Effector memory CD4-positive, alpha-beta T cell (primary cell): ENCODE data around the gene CARNS1.

Experiments used
- DNase-seq, 3 donors: peaks; one replicate each; pipeline ENCODE4 v3.0.0-alpha.2; 2020
- H3K27ac ChIP-seq: 2 replicates; pipeline ENCODE4 v1.7.0; 2013; ENCODE audit warnings: mild to moderate bottlenecking, low read length, moderate library complexity; ENCODE audit not compliant: insufficient read depth, poor library complexity, severe bottlenecking
- H3K27me3 ChIP-seq: replicated peaks from 2 replicates; pipeline ENCODE4 v1.7.0; 2013; ENCODE audit warnings: mild to moderate bottlenecking, low read length; ENCODE audit not compliant: insufficient read depth, control insufficient read depth, poor library complexity, severe bottlenecking
- H3K36me3 ChIP-seq: 2 replicates; pipeline ENCODE4 v1.7.0; 2013; ENCODE audit warnings: mild to moderate bottlenecking, low read length, moderate library complexity; ENCODE audit not compliant: control insufficient read depth, insufficient read depth
- H3K4me1 ChIP-seq: 2 replicates; pipeline ENCODE4 v1.7.0; 2013; ENCODE audit warnings: low read length, mild to moderate bottlenecking; ENCODE audit not compliant: control insufficient read depth, insufficient read depth, poor library complexity, severe bottlenecking
- H3K4me3 ChIP-seq: 2 replicates; pipeline ENCODE4 v1.7.0; 2013; ENCODE audit warnings: low read length, low read depth, mild to moderate bottlenecking; ENCODE audit not compliant: insufficient read depth, poor library complexity, severe bottlenecking
- H3K9me3 ChIP-seq: 2 replicates; pipeline ENCODE4 v1.7.0; 2013; ENCODE audit warnings: mild to moderate bottlenecking, low read length, moderate library complexity; ENCODE audit not compliant: control insufficient read depth

Gene CARNS1

DNA sequence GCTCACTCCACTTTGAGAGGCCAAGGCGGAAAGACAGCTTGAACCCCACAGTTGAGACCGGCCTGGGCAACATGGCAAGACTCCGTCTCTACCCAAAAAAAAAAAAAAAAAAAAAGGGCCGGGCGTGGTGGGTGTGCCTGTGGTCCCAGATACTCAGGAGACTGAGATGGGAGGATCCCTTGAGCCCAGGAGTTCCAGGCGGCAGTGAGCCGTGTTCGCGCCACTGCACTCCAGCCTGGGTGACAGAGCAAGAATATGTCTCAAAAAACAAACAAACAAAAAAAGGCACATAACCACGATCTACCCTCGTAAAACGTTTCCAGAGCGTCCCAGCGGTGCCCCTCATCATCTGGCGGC, 24.6 kb upstream of the CARNS1 start:
- Histone ChIP-seq H3K4me1 (peaks cover 16% of the 10 kb centered on the region), H3K4me3 (peak overlapping the region; percentile 90)

GRCh38 chr11:67391304-67392182, 23.9 kb upstream of the CARNS1 start, which contains the start of gene RAD9A:
TSS of gene RAD9A (plus strand) at chr11:67391986. CDS start at chr11:67392045, 59 bp downstream.
- peak within 1 kb of the TSS; percentile 79 for H3K27ac ChIP-seq
- peaks cover 11% of the 10 kb centered on the region for H3K36me3 ChIP-seq
- H3K4me3 ChIP-seq: peak within 1 kb of the TSS; percentile 90
- H3K9me3 ChIP-seq: no peaks in the 10 kb centered on the region
- H3K4me1 ChIP-seq: peaks cover 20% of the 10 kb centered on the region
- no peaks in the 10 kb centered on the region for H3K27me3 ChIP-seq
- DNase-seq: peak; percentile 88 to 93 (median 89)

More for the DNA sequence above, 24.6 kb upstream of the CARNS1 start:
- no peak for DNase-seq
- Histone ChIP-seq H3K27ac (peak overlapping the region; percentile 79), H3K9me3 (no peaks in the 10 kb centered on the region), H3K36me3 (peaks cover 6% of the 10 kb centered on the region), H3K27me3 (no peaks in the 10 kb centered on the region)

DNA sequence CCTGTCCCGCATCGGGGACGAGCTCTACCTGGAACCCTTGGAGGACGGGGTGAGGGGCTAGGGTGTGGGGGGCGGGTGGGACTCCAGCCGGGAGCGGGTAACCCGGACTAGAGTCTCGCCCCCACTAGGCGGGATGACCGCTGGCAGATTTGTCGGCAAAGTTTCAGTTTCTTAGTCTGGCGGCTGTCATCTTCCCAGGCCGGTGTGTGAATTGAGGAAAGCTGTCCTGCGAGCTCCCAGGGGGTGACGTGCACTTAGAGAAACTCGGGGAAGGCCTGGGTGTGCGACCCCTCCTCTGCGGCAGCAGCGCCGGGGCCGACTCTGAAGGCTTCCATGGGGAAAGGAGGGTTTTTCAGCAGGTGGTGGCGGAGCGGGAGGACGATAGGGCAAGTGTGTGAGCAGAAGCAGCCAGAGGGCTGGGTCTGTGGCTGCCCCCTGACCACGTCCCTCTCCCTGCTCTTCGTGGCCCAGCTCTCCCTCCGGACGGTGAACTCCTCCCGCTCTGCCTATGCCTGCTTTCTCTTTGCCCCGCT, 23.2 kb upstream of the CARNS1 start:
- Histone ChIP-seq H3K36me3 (peaks cover 13% of the 10 kb centered on the region), H3K27ac (peak overlapping the region; percentile 79), H3K4me1 (peaks cover 27% of the 10 kb centered on the region)

GRCh38 chr11:67393437-67393836, 22.0 kb upstream of the CARNS1 start:
- no peaks in the 10 kb centered on the region for H3K27me3 ChIP-seq
- H3K36me3 ChIP-seq: peaks cover 25% of the 10 kb centered on the region
- H3K9me3 ChIP-seq: no peaks in the 10 kb centered on the region
- H3K27ac ChIP-seq: no peak overlapping the region
- no peak for DNase-seq
- H3K4me3 ChIP-seq: no peak overlapping the region
- peaks cover 38% of the 10 kb centered on the region for H3K4me1 ChIP-seq

More for the DNA sequence above, 23.2 kb upstream of the CARNS1 start:
- DNase-seq: no peak
- Histone ChIP-seq H3K9me3 (no peaks in the 10 kb centered on the region), H3K27me3 (no peaks in the 10 kb centered on the region), H3K4me3 (peak overlapping the region; percentile 90)

- Histone ChIP-seq H3K27me3 (no peaks in the 10 kb centered on the region), H3K9me3 (no peaks in the 10 kb centered on the region), H3K27ac (no peak overlapping the region), H3K4me3 (no peak overlapping the region), H3K36me3 (peaks cover 30% of the 10 kb centered on the region), H3K4me1 (peaks cover 40% of the 10 kb centered on the region)
- DNase-seq: no peak
Measured at GRCh38 chr11:67393990-67394389, 21.5 kb upstream of the CARNS1 start.

GRCh38 chr11:67395555-67396258, 19.8 kb upstream of the CARNS1 start:
- H3K27me3 ChIP-seq: no peaks in the 10 kb centered on the region
- H3K9me3 ChIP-seq: no peaks in the 10 kb centered on the region
- peaks cover 37% of the 10 kb centered on the region for H3K36me3 ChIP-seq
- H3K4me1 ChIP-seq: peaks cover 56% of the 10 kb centered on the region
- no peak overlapping the region for H3K4me3 ChIP-seq
- DNase-seq: no peak
- H3K27ac ChIP-seq: no peak overlapping the region

DNA sequence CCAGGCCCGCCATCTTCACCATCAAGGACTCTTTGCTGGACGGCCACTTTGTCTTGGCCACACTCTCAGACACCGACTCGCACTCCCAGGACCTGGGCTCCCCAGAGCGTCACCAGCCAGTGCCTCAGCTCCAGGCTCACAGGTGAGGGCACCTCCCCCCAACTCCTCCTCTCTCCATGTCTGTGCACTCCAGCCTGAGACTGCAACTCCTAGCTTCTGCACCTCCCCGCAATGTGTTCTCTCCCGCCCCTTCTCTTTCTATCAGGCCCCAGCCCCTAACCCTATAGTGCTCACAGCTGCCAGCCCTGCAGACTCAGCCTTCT, 19.3 kb upstream of the CARNS1 start:
- no peak overlapping the region for H3K4me3 ChIP-seq
- peak overlapping the region; percentile 69 for H3K27ac ChIP-seq
- H3K27me3 ChIP-seq: no peaks in the 10 kb centered on the region
- no peak for DNase-seq
- peaks cover 56% of the 10 kb centered on the region for H3K4me1 ChIP-seq
- peaks cover 37% of the 10 kb centered on the region for H3K36me3 ChIP-seq
- H3K9me3 ChIP-seq: no peaks in the 10 kb centered on the region

GRCh38 chr11:67396587-67397389, 18.7 kb upstream of the CARNS1 start:
- Histone ChIP-seq H3K4me1 (peaks cover 53% of the 10 kb centered on the region), H3K36me3 (peaks cover 37% of the 10 kb centered on the region), H3K9me3 (no peaks in the 10 kb centered on the region), H3K27ac (peak overlapping the region; percentile 69), H3K4me3 (no peak overlapping the region), H3K27me3 (no peaks in the 10 kb centered on the region)
- no peak for DNase-seq

- H3K9me3 ChIP-seq: no peaks in the 10 kb centered on the region
- no peak for DNase-seq
- H3K27me3 ChIP-seq: no peaks in the 10 kb centered on the region
- H3K4me3 ChIP-seq: no peak overlapping the region
- H3K4me1 ChIP-seq: peaks cover 55% of the 10 kb centered on the region
- peak overlapping the region; percentile 69 for H3K27ac ChIP-seq
- peaks cover 37% of the 10 kb centered on the region for H3K36me3 ChIP-seq
Measured at GRCh38 chr11:67397536-67397935, 17.9 kb upstream of the CARNS1 start.
